ENCODE measurements around the gene CLIP4.

The CLIP4 gene

GRCh38 chr2:29139152-29139551 is 23.9 kb downstream of the CLIP4 start:
- DNase-seq (ENCODE audit: low spot score) = no peak

DNA sequence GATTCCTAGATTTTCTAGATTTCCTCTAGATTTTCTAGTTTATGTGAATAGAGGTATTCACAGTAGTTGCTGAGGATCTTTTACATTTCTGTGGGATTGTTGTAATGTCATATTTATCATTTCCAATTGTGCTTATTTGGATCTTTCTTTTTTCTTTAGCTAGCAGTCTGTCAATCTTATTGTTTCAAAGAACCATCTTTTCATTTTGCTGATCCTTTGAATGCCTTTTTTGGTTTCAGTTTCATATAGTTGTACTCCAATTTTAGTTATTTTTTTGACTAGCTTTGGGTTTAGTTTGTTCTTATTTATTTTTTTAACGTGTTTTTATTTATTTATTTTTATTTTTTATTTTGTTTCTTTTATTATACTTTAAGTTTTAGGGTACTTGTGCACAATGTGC is 24.5 kb downstream of the CLIP4 start:
- no peak for DNase-seq (ENCODE audit: low spot score)

- DNase-seq (ENCODE audit: low spot score) = no peak
Observed at GRCh38 chr2:29143657-29144056, 28.4 kb downstream of the CLIP4 start.

- DNase-seq (ENCODE audit: low spot score) = no peak
Observed at GRCh38 chr2:29146197-29146596, 31.0 kb downstream of the CLIP4 start.

DNA sequence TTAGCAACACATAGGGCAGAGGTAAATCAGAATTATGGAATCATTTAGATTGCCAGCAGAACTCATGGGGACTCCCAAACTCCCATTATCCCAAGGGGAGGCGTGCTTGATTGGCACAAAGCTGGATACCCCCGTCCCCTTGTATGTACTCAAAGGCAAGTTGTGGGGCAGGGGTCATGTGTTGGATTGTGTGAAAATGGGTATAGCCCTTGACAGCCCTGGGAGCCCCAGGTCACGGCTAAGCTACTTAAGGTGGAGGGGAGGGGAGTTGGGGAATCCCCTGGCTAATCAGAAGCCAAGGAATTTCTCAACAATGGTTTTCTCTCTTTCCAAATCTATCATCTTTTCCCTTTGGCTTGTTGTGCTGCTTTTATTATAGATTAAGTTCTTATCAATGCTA is 32.7 kb downstream of the CLIP4 start:
- no peak for DNase-seq (ENCODE audit: low spot score)

- DNase-seq (ENCODE audit: low spot score) = no peak
Observed at GRCh38 chr2:29154610-29155009, 39.4 kb downstream of the CLIP4 start.

DNA sequence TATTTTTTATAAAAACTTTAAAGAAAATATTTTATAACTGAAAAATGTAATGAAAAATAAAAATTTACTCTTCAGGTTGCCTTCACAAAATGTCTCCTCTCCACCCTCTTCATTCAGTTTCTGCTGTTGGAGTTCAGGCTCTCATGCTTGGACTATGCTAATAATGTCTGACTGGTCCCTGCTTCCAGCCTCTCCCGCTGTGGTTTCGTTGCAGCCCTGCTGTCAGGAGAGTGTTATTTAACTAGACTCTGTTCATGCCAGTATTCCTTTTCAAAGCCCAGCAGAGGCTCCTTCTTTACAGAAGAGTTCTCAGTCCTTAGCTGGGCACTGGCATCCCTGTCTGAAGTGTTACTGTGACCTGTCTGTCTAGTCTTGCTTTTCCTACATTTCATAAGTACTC is 40.4 kb downstream of the CLIP4 start:
- no peak for DNase-seq (ENCODE audit: low spot score)

DNA sequence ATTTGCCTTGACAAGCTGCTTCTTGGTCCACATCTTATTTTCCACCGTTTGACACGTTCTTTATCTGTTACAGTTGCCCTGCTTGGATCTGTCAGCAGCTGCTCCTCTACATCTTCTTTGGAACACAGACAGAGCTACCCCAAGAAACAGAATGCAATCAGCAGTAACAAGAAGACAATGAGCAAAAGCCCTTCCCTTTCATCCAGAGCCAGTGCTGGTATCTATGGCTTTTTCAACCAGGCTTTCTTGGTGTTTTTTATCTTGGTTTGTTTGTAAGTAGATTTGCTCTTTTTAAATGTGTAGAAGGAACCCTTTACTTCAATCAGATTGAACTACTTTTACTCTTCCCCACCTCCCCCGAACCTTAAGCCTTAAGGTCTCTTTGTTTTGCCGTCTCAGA is 41.9 kb downstream of the CLIP4 start:
- no peak for DNase-seq (ENCODE audit: low spot score)

DNA sequence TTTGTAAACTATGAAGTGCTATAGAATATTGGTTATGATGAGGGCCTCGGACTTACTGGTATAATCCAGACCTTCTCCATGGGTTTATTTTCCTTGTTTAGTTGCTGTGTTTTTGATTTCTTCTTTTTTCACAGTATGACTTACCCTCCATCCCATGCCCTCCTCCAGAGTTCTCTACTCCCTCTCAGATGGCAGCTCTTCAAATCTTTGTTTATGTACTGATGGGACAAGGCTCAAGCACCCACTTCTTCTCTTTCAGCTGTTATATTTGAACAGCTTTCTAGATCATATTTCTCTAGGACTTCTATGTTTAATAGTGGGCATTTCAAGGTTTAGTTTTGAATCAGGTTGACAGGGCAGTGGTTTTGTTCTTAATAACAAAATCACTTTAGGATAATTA is 43.9 kb downstream of the CLIP4 start:
- DNase-seq (ENCODE audit: low spot score) = no peak

GRCh38 chr2:29160184-29160583 is 45.0 kb downstream of the CLIP4 start:
- no peak for DNase-seq (ENCODE audit: low spot score)

DNA sequence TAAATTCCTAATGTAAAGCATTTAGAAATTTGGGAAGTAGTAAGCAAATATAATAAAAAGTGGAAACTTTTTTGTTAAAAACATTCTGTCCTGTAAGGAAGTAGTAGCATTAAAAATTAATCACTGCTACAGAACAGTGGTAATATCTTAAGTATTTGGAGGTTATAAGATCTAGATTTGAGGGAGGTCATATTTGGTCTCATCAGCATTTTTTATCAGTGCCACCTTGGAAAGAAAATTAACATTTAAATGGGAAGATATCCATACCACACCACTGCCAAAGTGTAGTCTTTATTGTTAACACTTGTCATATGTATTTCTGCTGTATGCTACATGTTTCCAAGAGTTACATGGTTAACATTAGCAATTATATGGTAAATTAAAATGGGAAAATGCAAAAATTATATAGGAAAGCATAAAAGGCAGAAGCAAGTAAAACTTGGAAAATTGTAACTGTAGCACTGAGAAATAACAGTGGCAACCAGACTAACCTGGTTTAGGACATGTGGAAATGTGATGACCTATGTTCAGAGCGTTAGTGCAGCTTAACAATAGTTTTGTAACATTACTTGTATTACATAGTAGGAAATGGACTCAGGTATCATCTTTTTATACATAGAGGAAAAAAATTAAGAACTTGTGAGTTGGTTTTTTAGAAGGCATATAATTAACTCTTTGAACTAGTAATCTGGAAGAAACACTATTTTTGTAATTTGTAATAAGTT is 47.2 kb downstream of the CLIP4 start:
- DNase-seq (ENCODE audit: low spot score) = no peak

DNA sequence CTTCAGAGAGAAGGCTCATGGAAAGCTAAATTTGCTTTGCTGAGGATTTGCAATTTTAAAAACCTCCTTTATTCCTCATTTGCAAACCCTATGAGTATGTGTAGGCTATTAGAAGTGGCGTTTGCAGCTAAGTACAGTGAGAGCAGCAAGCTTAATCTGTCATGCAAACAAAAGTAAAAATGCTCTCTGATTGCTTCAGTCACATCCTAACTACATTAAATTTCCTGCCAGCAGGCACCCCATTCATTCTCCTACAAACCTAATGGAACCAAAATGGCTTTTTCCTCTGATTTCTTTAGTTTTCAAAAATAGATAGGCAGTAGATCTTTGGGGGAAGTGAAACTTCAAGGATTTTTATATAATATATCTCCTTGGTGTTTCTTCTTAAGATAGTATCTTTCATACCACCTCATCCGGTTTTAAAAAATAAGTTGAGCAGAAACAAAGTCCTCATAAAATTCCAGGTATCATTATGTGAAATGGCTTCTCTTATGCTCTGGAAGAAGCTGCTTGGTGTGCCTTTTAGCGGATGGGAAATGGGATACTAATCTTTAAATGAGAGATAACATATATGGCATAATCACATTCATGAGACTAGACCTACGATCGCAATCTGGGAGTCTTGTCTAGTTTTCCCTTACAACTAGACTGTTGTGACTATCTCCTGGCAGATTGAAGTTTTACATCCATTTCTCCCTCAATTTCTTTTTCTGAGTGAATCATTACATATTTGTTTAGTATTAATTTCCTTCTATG is 49.1 kb downstream of the CLIP4 start:
- DNase-seq (ENCODE audit: low spot score) = no peak

- DNase-seq (ENCODE audit: low spot score) = no peak
Observed at GRCh38 chr2:29165362-29166241, 50.4 kb downstream of the CLIP4 start.

- no peak for DNase-seq (ENCODE audit: low spot score)
Observed at GRCh38 chr2:29166242-29167039, 51.2 kb downstream of the CLIP4 start.

DNA sequence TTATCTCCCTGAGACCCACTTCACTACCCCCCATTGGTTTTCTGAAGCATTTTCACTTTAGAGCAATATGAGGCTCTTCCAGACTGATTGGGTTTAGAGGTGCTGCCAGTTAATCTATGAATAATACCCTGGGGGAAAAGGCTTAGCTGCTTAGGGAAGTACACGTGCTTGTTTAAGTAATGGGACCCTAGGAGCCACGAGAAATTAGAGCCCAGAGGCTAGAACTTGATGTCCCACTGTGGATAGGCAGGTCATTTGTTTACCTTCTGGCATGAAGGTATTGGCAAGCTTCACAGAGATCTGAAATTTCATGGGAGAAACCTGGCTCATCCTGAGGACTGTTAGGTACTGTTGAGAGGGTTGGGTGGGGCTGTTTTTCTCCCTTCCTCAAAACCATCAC is 59.7 kb downstream of the CLIP4 start:
- no peak for DNase-seq (ENCODE audit: low spot score)

- DNase-seq (ENCODE audit: low spot score) = no peak
Observed at GRCh38 chr2:29175338-29175737, 60.1 kb downstream of the CLIP4 start.

DNA sequence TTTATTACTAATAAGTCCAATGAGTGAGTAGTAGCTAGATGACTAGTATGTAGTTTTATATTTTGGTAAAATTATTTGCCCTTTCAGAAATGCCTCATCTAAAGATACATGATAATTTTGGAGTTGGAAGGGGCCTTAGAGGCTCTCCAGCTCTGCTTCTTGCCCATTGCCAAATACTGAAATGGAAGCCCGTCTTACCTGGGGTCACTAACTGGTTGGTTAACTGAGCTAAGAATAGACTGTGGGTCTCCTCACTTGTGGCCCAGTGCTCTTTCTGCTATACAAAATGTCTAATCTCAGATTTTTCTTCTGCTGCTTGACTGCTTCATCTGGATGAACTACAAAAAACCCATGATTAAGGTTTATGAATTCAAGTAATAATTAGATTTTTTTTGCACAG is 67.1 kb downstream of the CLIP4 start:
- DNase-seq (ENCODE audit: low spot score) = no peak

GRCh38 chr2:29182920-29183319 is 67.7 kb downstream of the CLIP4 start:
- DNase-seq (ENCODE audit: low spot score) = no peak

DNA sequence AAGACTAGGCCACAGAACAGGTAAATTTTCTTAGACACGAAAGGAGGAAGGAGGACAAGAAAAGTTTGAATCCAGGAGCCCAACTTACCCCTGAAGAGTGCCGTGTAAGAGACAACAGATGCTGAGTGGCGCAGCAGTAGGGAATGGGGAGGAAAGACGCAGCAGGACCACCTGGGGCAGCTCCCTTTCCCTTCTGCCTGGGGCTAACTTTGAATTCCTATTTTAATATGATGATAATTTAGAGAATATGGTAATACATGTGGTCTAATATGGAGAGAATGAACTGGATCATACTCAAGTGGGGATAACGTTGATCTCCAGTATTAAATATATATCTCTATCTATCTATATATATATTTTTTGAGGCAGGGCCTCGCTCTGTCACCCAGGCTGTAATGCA is 69.3 kb downstream of the CLIP4 start:
- DNase-seq (ENCODE audit: low spot score) = no peak

DNA sequence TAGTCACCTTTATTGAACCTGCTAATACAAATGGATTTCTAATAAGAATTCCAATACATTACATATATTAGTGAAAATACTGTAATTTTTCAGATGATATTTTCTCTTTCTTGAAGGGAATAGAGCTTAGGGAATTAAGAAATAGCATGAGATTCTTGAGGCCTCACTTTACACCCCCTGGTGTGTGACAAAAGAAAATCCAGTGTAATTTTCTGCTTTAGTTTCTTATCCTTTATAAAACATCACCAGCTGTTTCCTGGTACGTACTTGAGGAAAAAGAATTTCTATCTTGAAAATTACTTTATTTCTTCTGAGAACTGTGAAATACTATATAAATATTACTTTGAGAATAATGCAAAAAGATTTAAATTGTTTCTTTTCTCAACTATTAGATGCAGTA is 71.6 kb downstream of the CLIP4 start:
- no peak for DNase-seq (ENCODE audit: low spot score)

GRCh38 chr2:29187926-29188325 is 72.7 kb downstream of the CLIP4 start:
- no peak for DNase-seq (ENCODE audit: low spot score)

GRCh38 chr2:29189052-29189451 is 73.8 kb downstream of the CLIP4 start:
- no peak for DNase-seq (ENCODE audit: low spot score)

Measured in ecto neural progenitor cell (in vitro differentiated cells).